Stimulated activated CD8-positive, alpha-beta memory T cell treated with anti-CD3 and anti-CD28 coated beads, Interleukin-7, amount 100 ng/mL, for 1 hour (primary cell): ENCODE measurements around the gene SYNDIG1L.

Experiments used
- DNase-seq, 2 donors: peaks; one replicate each; pipeline ENCODE4 v3.0.0-alpha.2; 2020; ENCODE audit warnings: low read depth in 2 of 2

SYNDIG1L gene

GRCh38 chr14:74362361-74362915, 63.6 kb downstream of the SYNDIG1L start:
- peak; percentile 28 to 45 for DNase-seq

GRCh38 chr14:74360163-74360562, 65.8 kb downstream of the SYNDIG1L start:
- DNase-seq = no peak

DNA sequence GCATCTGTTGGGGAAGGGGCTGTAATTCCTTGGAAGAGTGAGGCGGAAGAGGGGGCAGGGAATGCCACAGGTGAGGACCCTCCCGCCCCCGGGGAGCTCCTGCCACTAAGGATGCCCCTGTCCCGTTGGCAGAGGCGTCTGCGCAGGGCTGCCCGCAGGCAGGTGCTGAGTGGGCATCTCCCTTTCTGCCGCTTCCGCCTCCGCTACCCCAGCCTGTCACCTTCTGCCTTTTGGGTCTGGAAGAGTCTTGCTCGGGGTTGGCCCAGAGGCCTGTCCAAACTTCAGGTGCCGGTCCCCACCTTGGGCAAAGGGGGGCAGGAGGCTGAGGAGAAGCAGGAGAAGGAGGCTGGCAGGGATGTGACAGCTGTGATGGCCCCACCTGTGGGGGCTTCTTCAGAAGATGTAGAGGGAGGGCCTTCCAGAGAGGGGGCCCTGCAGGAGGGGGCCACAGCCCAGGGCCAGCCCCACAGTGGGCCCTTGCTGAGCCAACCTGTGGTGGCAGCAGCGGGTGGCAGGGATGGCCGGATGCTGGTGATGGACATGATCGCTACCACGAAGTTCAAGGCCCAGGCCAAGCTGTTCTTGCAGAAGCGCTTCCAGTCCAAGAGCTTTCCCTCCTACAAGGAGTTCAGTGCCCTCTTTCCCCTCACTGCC, 67.7 kb downstream of the SYNDIG1L start:
- DNase-seq = no peak

GRCh38 chr14:74357585-74357984, 68.4 kb downstream of the SYNDIG1L start:
- no peak for DNase-seq

GRCh38 chr14:74356892-74357575, 69.0 kb downstream of the SYNDIG1L start:
- no peak for DNase-seq
